Stimulated activated CD4-positive, alpha-beta T cell treated with anti-CD3 and anti-CD28 coated beads, Interleukin-15, amount 100 ng/mL, for 1 hour (primary cell): Measurements from ENCODE around the gene CNOT3.
A peak's percentile ranks its signal among the peaks of the same experiment; 100 is the strongest.
"Not testable (repeated sequence)": the region's sequence is repeated elsewhere in the genome, so short reads cannot be mapped to it uniquely, and the experiment has no call there.

Experiments used
- DNase-seq, 2 donors: peaks; one replicate each; pipeline ENCODE4 v3.0.0-alpha.2; 2020; ENCODE audit warnings: low read depth in 1 of 2, low spot score in 1 of 2

Gene CNOT3

DNA sequence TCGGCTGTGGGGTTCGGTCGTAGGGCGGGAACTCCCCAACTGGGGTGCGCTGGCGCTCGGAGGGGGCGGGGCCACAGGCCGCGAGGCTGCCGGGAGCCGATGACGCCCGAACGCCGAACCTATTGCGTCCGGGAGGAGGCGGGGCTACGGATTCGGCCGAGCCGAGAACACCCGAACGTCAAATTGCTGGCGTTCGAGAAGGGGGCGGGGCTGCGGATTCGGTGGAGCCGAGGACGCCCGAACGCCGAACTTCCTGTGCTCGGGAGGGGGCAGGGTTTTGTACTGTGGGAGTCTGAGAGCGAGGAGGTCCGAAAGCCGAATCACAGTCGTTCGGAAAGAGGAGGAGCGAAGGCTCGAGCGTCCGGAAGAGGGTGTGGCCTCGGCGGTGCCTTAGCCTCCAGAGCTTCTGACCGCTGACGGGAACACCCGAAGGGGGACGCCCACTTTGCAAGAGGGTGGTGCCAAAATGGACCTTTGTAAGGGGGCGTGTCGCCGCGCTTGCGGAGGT lies 53.0 kb downstream of the CNOT3 start:
- peak; percentile 99 to 100 for DNase-seq

- DNase-seq: peak; percentile 81 to 85
Observed at GRCh38 chr19:54191011-54191810, 53.6 kb downstream of the CNOT3 start, which contains the start of gene TSEN34. Gene TSEN34, plus strand, starts transcription at chr19:54191308. Its CDS starts 57 bp downstream, at chr19:54191365.

DNA sequence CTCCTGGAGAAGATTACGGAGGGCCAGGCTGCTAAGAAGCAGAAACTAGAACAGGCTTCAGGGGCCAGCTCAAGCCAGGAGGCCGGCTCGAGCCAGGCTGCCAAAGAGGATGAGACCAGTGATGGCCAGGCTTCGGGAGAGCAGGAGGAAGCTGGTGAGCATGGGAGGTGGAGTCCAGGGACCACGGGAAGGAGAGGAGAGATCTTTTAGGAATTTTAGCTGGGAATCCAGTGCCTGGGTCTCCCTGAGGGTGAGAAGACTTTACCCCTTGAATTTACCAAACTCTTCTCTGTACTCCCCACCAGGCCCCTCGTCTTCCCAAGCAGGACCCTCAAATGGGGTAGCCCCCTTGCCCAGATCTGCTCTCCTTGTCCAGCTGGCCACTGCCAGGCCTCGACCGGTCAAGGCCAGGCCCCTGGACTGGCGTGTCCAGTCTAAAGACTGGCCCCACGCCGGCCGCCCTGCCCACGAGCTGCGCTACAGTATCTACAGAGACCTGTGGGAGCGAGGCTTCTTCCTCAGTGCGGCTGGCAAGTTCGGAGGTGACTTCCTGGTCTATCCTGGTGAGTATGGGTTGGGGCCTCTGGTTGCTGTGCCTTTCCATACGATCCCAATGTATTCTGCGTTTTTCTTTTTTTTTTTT lies 54.4 kb downstream of the CNOT3 start:
- no peak for DNase-seq

GRCh38 chr19:54193011-54193410 lies 55.4 kb downstream of the CNOT3 start:
- no peak for DNase-seq

DNA sequence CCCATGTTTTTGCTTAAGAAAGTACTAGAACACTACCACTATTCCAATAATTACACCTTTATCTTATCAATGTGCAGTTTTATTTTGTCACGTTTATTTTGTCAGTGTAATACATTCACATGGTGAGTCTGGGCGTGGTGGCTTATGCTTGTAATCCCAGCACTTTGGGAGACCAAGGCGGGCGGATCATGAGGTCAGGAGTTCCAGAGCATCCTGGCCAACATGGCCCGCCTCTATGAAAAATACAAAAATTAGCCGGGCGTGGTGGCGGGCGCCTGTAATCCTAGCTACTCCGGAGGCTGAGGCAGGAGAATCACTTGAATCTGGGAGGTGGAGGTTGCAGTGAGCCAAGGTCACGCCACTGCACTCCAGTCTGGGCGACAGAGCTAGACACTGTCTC lies 56.9 kb downstream of the CNOT3 start:
- not testable (repeated sequence) for DNase-seq

DNA sequence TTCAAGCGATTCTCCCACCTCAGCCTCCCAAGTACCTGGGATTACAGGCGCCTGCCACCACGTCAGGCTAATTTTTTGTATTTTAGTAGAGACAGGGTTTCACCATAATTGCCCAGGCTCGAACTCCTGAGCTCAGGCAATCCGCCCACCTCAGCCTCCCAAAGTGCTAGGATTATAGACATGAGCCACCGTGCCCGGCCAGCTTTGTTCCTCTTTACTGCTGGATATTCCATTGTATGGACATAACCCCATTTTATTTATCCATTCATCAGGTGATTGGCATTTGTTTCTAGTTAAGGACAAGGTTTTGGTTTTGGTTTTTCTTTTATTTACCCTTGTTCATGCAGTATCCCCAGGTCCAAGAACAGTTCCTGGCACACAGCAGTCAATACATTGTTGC lies 59.0 kb downstream of the CNOT3 start:
- DNase-seq: no peak

DNA sequence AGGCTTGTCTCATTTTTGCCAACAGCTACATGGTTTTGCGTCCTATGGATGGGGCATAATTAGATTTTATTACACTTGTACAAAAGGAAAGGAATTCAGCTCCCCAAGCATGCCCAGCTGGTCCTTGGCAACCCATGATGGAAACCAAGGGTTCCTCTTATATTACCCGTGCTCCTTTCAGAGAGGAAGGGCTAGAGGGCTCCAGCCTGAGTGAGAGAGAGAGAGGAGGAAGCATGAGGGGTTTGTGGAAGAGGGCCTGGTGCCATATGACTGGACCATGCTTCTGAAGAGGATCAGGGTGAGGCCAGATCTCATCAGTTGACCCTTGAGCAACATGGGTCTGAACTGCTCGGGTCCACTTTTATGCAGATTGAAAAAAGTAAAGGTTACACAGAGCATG lies 59.6 kb downstream of the CNOT3 start:
- no peak for DNase-seq

GRCh38 chr19:54199401-54199800 lies 61.8 kb downstream of the CNOT3 start:
- DNase-seq: no peak

GRCh38 chr19:54201172-54201701 lies 63.7 kb downstream of the CNOT3 start:
- DNase-seq: no peak

- no peak for DNase-seq
Observed at GRCh38 chr19:54201980-54202379, 64.4 kb downstream of the CNOT3 start.

DNA sequence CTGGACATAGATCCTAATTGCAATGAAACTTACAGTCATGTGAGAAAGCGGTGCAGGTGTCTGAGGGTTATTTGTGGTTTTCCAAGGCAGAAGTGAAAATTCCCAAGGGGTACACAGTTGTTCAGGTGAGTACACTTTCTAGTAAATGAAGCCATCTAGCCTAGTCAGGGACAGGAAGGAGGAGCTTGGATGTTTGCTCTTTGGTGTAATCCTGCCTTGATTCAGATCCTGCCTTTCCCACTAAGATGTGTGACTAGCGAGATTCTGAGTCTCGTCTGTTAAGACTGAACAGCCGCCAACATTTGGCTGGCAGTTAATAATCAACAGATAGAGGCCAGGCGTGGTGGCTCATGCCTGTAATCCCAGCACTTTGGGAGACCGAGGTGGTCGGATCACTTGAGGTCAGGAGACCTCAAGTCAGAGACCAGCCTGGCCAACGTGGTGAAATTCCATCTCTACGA lies 65.6 kb downstream of the CNOT3 start:
- no peak for DNase-seq

GRCh38 chr19:54204767-54205468 lies 67.4 kb downstream of the CNOT3 start:
- DNase-seq: no peak
